GM21367 (cell line): ENCODE measurements around the gene MBOAT1.
"Not testable (repeated sequence)": the region's sequence is repeated elsewhere in the genome, so short reads cannot be mapped to it uniquely, and the experiment has no call there.

Experiments
- ATAC-seq: cut with Tn5 transposase; IDR thresholded peaks from one replicate; pipeline ENCODE4 v1.9.1; 2021; ENCODE audit not compliant: unreplicated experiment

The MBOAT1 gene

GRCh38 chr6:20212392-20213111 is at the start of gene MBOAT1:
MBOAT1 (minus strand) TSS chr6:20212469; CDS start chr6:20212234, 235 bp downstream.
- peak; percentile 76 for ATAC-seq

GRCh38 chr6:20261685-20262084 is 49.4 kb upstream of the MBOAT1 start:
- no peak for ATAC-seq

GRCh38 chr6:20260360-20260759 is 48.1 kb upstream of the MBOAT1 start:
- ATAC-seq = no peak

GRCh38 chr6:20259316-20260049 is 47.2 kb upstream of the MBOAT1 start:
- ATAC-seq = no peak

GRCh38 chr6:20255428-20255827 is 43.2 kb upstream of the MBOAT1 start:
- no peak for ATAC-seq

GRCh38 chr6:20254295-20254694 is 42.0 kb upstream of the MBOAT1 start:
- no peak for ATAC-seq

- ATAC-seq = no peak
These were observed 40.8 kb upstream of the MBOAT1 start for GRCh38 chr6:20253021-20253420.

- ATAC-seq = no peak
These were observed 40.0 kb upstream of the MBOAT1 start for GRCh38 chr6:20252311-20252710.

- ATAC-seq = no peak
These were observed 39.3 kb upstream of the MBOAT1 start for GRCh38 chr6:20251525-20251924.

GRCh38 chr6:20246125-20246524 is 33.9 kb upstream of the MBOAT1 start:
- ATAC-seq = no peak

GRCh38 chr6:20244807-20245681 is 32.8 kb upstream of the MBOAT1 start:
- not testable (repeated sequence) for ATAC-seq

- ATAC-seq = no peak
These were observed 31.0 kb upstream of the MBOAT1 start for GRCh38 chr6:20243288-20243687.

- ATAC-seq = no peak
These were observed 30.1 kb upstream of the MBOAT1 start for GRCh38 chr6:20242397-20242796.

- no peak for ATAC-seq
These were observed 28.8 kb upstream of the MBOAT1 start for GRCh38 chr6:20241102-20241501.

GRCh38 chr6:20238688-20239587 is 26.7 kb upstream of the MBOAT1 start:
- no peak for ATAC-seq

- no peak for ATAC-seq
These were observed 25.6 kb upstream of the MBOAT1 start for GRCh38 chr6:20237677-20238460.

- ATAC-seq = no peak
These were observed 24.8 kb upstream of the MBOAT1 start for GRCh38 chr6:20236909-20237600.

- ATAC-seq = no peak
These were observed 24.1 kb upstream of the MBOAT1 start for GRCh38 chr6:20236344-20236743.

- no peak for ATAC-seq
These were observed 22.8 kb upstream of the MBOAT1 start for GRCh38 chr6:20235041-20235440.
